GM19043 (cell line): ENCODE data around the gene DNAJC5.

Experiments used
- ATAC-seq: cut with Tn5 transposase; IDR thresholded peaks from one replicate; pipeline ENCODE4 v1.9.1; 2021; ENCODE audit warnings: low read depth; ENCODE audit not compliant: unreplicated experiment

DNAJC5 gene

GRCh38 chr20:63883201-63883593, 11.7 kb upstream of the DNAJC5 start:
- no peak for ATAC-seq

DNA sequence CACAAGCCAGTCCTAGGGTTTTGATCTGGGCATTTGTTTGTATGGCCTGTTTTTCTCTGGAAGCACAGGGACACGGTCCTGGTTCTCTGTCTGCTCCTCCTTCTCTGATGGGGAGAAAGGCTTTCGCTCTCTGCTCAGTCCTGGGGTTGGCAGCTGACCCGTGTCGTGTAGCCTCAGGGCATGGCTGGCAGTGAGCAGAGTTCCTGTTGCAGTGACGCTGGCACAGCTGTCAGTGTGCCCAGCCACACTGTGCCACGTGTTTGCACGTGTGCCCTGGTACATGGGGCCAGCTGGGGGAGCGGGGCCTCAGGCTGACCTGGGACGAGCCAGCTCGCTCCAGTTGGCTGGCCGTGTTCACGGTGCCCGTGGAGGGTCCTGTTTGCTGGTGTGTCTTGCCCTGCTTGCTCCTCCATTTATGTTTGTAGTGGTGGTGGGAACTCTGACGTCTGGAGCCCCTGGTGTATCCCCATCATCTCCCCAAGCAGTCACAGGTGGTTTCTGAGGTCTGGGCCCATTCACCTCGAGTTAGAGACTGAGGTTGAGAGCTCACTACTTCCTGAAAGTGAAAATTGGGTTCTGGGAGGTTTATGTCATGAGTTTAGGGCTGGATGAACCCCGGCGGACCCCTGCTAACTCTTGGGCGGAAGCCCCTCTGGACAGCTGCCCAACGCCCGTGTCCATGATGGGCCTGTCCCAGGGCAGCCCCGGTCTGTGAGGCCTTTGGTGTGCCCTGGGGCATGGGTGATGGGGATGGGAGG, 10.2 kb upstream of the DNAJC5 start:
- no peak for ATAC-seq

DNA sequence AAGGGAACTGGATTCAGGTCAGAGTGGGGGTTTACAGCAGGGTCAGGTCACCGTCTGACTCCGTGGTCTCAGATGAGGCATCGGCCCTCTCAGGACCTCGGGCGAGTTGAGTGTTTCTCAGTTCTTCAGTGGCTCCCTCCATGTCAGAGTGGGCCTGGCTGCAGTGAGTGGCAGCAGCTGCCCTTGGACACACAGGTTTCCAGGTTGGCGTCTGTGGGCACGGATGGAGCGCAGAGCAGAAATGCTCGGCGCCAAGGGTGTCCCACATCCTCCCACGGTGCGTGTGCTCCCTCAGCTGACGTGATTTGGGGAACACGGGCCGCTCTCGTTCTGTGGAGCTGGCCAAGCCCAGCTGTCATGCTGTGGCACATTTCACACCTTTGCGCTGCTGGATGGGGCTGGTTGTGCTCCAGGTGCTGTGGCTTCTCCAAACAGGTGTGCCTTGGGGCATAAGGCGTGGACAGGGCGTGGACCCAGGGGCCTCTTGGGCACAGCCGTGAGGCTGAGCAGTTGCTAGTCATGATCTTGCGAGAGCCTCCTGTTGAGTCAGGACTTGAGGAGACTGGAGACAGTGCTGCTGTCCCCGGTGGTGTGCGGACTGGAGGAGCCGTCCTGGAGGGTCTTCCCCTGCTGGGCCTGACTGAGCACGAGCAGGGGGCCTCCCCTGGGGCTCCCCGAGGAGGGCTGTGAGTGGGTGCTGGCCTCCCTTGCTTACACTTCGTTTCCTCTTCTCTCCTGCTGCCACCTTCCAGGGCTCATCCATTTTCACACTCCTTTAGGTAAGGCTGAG, 9.5 kb upstream of the DNAJC5 start:
- ATAC-seq = no peak

- no peak for ATAC-seq
Measured at GRCh38 chr20:63886054-63886419, 8.9 kb upstream of the DNAJC5 start.

DNA sequence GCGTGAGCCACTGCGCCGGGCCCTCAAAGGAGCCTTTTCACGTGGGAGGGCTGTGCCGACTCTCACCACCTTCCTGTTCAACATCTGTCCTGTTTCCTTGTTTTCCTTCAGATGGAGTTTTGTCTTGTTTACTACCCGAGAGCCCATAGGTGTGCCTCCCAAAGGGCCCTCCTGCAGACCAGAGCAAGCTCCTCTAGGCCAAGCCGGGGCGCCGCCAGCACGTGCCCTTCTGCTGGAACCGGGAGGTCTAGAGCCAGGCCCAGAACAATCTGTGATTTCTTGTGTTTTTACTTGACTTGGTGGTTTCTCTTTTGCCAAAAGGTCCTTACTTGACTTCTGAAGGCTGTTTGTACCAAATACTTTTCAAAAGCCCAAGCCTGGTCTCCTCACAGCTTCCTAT, 8.0 kb upstream of the DNAJC5 start:
- no peak for ATAC-seq

DNA sequence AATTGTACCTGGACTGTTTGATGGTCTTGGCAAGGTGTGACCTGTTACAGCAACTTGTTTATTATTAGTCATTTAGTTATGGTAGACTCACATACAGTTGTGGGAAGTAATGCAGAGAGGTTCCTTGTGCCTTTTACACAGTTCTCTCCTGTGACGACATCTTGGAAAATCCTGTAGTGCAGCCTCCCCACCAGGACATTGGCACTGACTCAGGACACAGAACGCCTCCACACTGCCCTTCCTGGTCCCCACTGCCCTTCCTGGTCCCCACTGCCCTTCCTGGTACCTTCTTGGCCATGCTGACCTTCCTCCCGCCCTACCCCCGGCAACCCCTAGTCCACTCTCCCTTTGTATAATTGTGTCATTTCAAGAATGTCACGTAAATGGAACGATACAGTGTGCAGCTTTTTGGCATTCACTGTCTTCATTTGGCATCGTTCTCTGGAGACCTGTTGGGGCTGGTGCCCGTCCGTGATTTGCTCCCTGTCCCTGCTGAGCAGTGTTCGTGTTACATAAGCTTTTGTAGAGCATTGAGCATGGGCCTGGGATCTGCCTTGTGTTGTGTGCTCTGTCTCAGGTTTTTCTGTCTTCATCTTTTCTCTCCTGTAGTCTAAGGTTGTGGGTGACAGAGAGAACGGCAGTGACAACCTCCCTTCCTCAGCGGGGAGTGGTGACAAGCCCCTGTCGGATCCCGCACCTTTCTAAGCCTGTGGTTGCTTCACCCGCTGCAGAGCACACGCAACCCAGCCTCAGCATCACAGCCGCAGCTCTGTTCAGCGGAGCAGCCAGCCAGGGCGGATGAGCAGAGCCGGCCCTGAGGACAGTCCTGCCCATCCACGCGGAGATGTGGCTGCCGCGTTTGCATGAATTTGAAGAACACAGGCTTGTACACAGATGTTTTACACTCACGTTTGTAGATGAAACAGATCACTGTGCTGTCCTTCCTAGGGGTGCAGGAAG, 5.4 kb upstream of the DNAJC5 start:
- ATAC-seq = no peak

DNA sequence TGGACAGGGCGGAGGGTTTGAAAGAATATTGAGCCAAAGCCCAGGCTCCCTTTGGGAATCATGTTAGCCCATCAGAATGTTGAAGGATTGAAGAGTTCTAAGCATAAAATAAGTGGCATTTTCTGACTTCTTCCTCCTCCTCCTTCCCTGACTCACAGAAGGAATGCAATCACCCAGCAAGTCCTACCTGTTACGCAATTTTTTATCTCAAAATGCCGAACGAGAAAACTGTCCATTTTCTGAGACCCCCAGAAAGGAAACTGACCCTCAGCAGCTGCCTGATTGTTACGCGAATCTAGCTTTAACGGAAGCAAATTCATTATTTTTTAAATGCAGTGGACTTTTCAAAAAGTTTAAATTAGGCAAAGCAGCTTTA, 4.7 kb upstream of the DNAJC5 start:
- ATAC-seq = no peak

- ATAC-seq = no peak
Measured at GRCh38 chr20:63890616-63891015, 4.3 kb upstream of the DNAJC5 start.

DNA sequence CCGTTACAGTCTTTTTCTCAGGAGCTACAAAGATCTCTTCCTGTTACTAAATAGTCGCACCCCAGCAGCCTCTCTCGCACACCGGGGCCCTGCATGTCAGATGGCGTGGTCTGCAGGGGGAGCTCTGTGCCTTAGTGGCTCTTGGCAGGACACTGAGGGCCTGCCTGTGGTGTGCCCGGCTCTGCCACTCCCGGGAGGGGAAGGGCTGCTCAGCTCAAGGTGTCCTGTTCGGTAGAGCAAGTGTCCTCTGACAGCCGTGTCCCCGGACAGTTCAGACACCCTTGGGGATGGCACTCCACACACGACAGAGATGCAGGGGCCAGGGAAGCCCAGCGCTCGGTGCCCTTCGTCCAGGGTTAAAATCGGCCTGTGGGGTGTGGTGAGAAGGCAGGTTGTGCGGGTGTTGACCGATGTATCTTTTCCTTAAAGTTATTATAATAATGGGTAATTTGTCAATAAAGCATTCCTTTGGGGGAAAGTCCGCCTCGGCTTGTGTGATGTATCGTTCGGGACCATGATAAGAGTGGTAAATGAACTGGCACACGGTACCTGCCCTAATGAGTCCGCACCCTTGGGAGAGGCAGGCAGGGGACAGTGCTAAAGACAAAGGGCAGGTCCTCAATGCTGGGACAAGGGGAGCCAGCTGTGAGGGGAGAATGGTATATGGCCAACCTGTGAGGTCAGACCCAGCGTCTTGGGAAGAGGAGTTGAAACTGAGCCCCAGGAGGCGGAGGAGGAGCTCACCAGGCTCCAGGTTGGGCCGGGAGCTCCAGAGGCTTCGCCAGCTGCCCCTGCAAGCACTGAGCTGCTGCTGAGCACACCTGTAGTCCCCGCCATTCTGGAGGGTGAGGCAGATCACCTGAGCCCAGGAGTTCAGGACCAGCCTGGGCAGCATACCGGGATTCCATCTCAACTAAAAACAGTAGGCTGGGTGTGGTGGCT, 3.6 kb upstream of the DNAJC5 start:
- no peak for ATAC-seq

- no peak for ATAC-seq
Measured at GRCh38 chr20:63892402-63892801, 2.5 kb upstream of the DNAJC5 start.

- ATAC-seq = no peak
Measured at GRCh38 chr20:63893999-63894357, 948 bp upstream of the DNAJC5 start.

GRCh38 chr20:63895202-63895951, 451 bp downstream of the DNAJC5 start:
- ATAC-seq = no peak

DNA sequence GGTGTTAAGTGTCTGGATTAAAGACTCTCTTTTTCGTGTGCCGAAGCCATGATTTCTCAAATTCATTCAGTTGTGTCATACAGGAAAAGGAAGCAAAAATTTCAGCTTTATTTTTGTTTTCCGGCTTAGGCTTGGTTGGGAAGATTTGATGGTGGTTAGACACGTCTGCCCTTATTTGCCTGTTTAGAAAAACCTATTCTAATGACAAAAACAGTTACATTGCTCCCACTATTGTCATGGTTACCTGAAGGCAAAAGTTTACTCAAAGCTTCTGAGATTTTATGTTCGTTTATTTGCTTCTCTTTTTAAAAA, 982 bp downstream of the DNAJC5 start:
- ATAC-seq = no peak

- no peak for ATAC-seq
Measured at GRCh38 chr20:63896264-63897105, 1.6 kb downstream of the DNAJC5 start.

GRCh38 chr20:63897978-63898561, 3.1 kb downstream of the DNAJC5 start:
- ATAC-seq = no peak

DNA sequence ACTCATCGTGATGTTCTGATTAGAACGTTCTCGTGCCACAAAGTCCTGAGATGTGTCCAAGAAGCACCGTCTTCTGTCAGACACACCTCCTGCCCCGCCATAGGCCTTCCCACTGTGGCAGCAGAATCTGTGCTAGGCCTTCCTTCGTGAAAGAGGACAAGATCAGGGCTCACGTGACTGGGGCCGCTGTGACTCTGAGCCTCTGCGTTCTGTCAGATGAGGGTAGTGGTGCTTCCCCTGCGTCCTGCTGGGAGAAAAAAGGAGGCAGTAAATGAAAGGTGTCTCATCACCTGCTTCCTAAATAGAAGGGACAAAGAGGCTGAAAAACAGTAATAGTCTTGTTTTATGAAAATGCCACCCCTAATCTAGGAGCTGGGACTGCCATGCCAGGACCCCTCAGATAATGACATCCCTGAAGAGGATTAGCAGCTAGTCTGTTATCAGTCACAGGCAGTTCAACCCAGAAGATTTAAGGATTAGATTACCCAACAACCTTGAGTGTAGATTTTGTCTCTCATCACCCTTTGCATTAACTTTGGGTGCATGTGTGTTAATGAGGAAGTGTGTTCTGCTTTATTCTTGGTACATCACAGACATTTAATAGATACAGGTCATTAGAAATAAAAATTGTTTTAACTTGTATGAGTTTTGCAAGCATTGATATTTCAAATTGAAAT, 4.1 kb downstream of the DNAJC5 start:
- ATAC-seq = no peak

GRCh38 chr20:63900413-63900812, 5.5 kb downstream of the DNAJC5 start:
- no peak for ATAC-seq
